ENCODE data around the gene TSPAN16.
"Not testable (repeated sequence)": the region's sequence is repeated elsewhere in the genome, so short reads cannot be mapped to it uniquely, and the experiment has no call there.

Gene TSPAN16

DNA sequence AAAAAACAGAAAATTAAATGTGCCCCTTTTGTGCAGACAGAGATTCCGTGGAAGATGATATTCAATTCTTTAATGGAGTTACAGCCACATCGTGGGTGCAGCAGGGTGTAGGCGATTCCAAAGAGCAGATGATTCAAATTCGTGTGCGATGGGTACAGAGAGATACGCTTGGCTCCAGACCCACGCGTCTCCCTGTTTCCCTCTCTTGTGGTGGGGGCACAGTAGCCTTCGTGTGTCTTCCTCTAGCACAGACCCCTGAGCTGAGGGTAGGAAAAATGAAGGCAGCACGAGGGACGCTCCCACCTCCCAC, 4.8 kb downstream of the TSPAN16 start:
- no peaks in the 10 kb centered on the region for H3K4me1 ChIP-seq (ENCODE audit: insufficient read depth, low read length)
- H3K9me3 ChIP-seq (ENCODE audit: low read length) = peaks cover 3% of the 10 kb centered on the region
- H3K27me3 ChIP-seq (ENCODE audit: insufficient read depth, low read length) = no peaks in the 10 kb centered on the region
- H2AFZ ChIP-seq (ENCODE audit: low read depth, low read length) = no peak overlapping the region
- no peaks in the 10 kb centered on the region for H3K36me3 ChIP-seq (ENCODE audit: insufficient read depth, low read length)
- no peak overlapping the region for H3K4me3 ChIP-seq (ENCODE audit: low read length)

DNA sequence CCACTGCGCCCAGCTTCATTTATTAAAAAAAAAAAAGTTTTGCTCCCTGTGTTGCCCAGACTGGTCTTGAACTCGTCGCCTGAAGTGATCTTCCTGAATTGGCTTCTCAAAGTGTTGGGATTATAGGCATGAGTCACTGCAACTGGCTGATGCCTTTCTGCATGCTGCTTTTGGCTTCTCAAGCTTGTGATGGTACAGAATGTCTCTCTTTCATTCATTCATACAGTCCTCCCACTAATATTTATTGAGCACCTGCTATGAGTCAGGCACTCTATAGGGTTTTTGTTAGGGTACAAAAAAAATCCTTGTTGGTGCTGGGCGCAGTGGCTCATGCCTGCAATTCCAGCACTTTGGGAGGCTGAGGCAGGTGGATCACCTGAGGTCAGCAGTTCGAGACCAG, 9.0 kb downstream of the TSPAN16 start:
- H2AFZ ChIP-seq (ENCODE audit: low read depth, low read length) = no peak overlapping the region
- peaks cover 3% of the 10 kb centered on the region for H3K9me3 ChIP-seq (ENCODE audit: low read length)
- H3K4me3 ChIP-seq (ENCODE audit: low read length) = no peak overlapping the region
- peaks cover 3% of the 10 kb centered on the region for H3K4me1 ChIP-seq (ENCODE audit: insufficient read depth, low read length)
- H3K27me3 ChIP-seq (ENCODE audit: insufficient read depth, low read length) = no peaks in the 10 kb centered on the region
- H3K36me3 ChIP-seq (ENCODE audit: insufficient read depth, low read length) = no peaks in the 10 kb centered on the region

DNA sequence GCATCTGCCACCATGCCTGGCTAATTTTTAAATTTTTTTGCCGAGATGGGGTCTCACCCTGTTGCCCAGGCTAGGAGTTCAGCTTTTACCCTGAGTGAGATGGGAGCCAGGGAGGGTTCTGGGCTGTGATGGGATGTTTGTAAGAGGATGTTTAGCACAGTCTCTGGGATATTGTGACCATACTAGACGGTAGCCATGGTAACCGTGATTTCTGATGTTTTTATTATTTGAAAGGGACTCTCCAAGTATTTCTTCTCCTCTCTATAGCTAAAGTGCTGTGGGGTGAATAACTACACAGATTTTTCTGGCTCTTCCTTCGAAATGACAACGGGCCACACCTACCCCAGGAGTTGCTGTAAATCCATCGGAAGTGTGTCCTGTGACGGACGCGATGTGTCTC, 10.4 kb downstream of the TSPAN16 start:
- Histone ChIP-seq H3K27me3 (ENCODE audit: insufficient read depth, low read length) (no peaks in the 10 kb centered on the region), H3K9me3 (ENCODE audit: low read length) (peaks cover 2% of the 10 kb centered on the region), H3K4me3 (ENCODE audit: low read length) (no peak overlapping the region), H3K36me3 (ENCODE audit: insufficient read depth, low read length) (no peaks in the 10 kb centered on the region), H2AFZ (ENCODE audit: low read depth, low read length) (no peak overlapping the region), H3K4me1 (ENCODE audit: insufficient read depth, low read length) (peaks cover 3% of the 10 kb centered on the region)

DNA sequence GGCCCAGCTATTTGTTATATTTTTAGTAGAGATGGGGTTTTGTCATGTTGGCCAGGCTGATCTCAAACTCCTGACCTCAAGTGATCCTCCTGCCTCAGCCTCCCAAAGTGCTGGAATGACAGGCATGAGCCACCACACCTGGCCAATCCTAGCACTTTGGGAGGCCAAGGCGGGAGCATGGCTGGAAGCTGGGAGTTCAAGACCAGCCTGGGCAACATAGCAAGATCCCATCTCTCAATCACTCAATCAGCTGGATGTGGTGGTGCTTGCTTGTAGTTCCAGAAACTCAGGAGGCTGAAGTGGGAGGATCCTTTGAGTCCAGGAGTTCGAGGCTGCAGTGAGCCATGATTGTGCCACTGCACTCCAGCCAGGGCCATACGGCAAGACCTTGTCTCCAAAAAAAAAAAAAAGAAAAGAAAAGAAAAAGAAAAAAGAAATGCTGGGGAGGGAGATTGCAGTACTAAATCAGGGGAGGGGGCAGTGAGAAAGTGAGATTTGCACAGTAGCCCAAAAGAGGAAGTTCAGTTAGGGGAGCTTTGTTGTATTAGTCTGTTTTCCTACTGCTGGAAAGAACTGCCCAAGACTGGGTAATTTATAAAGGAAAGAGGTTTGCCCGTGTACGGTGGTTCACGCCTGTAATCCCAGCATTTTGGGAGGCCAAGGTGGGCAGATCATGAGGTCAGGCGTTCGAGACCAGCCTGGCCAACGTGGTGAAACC, 24.5 kb downstream of the TSPAN16 start:
- not testable (repeated sequence) for H3K27me3 ChIP-seq (ENCODE audit: insufficient read depth, low read length); H3K36me3 ChIP-seq (ENCODE audit: insufficient read depth, low read length); H3K9me3 ChIP-seq (ENCODE audit: low read length); H3K4me3 ChIP-seq (ENCODE audit: low read length); H2AFZ ChIP-seq (ENCODE audit: low read depth, low read length); H3K4me1 ChIP-seq (ENCODE audit: insufficient read depth, low read length)

DNA sequence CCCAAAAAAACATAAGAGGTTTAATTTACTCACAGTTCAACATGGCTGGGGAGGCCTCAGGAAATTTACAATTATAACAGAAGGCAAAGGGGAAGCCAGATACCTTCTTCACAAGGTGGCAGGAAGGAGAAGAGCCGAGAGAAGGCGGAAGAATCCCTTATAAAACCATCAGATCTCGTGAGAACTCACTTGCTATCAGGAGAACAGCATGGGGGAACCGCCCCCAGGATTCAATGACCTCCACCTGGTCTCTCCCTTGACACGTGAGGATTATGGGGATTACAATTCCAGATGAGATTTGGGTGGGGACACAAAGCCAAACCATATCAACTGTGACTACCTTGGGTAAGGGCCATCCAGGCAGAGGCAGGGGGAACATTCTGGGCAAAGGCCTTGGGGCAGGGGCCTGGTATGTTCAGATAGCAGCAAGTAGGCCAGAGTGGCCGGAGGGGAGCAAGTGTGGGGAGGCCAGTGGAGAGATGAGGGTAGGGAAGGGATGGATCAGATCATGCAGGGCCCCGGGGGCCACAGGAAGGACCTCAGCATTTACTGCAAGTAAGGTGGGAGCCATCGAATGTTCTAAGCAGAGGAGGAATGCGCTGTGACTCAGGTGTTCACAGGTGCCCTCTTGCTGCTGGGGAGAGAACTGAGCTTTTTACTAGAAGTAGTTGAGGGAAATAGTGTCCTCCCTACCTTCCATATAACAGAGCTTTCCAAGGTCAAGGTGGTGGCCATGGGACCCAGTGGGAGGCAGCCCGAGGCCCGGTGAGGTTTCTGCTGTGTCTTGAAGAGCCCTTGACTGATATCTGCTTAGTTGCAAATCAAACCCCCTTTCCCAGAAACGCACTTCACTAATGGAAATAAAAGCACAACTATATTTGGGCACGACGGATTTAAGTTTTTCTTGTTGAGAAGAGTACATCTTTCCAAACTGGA, 25.5 kb downstream of the TSPAN16 start:
- Histone ChIP-seq H3K9me3 (ENCODE audit: low read length) (no peaks in the 10 kb centered on the region), H3K36me3 (ENCODE audit: insufficient read depth, low read length) (peaks cover 3% of the 10 kb centered on the region), H3K27me3 (ENCODE audit: insufficient read depth, low read length) (no peaks in the 10 kb centered on the region), H3K4me1 (ENCODE audit: insufficient read depth, low read length) (peaks cover 8% of the 10 kb centered on the region), H2AFZ (ENCODE audit: low read depth, low read length) (no peak overlapping the region), H3K4me3 (ENCODE audit: low read length) (no peak overlapping the region)

DNA sequence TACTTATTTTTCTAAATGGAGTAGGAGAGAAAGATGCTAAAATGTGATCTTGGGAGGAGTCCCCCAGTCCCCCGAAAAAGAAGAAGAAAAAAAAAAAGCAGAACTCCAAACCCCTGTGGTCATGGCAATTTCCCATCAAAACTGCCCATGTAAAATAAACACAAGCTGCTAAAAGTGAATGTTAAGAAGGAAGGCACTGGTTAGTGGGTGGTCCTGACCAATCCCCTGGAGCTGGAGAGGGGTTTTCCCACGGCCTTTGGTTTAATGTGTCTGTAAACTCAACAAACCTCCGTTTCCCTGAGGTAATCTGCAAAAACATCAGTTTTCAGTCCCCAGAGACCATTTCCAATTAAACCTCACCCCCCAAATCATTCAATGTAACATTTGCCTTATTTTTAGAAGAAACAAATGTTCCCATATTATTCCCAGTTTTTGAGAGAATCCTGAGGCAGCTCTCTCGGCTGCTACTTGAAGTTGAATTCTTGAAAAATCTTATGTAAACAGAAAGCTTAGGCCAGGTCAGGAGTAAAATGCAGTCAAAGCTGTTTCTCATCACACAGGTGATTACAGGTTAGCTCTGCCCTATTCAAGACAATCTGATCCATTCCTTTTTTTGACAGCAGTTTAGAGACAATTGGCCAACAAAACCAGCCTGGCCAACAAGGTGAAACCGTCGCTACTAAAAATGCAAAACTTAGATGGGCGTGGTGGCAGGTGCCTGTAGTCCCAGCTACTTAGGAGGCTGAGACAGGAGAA, 26.5 kb downstream of the TSPAN16 start:
- peaks cover 3% of the 10 kb centered on the region for H3K36me3 ChIP-seq (ENCODE audit: insufficient read depth, low read length)
- H3K27me3 ChIP-seq (ENCODE audit: insufficient read depth, low read length) = no peaks in the 10 kb centered on the region
- H2AFZ ChIP-seq (ENCODE audit: low read depth, low read length) = no peak overlapping the region
- no peak overlapping the region for H3K4me3 ChIP-seq (ENCODE audit: low read length)
- peaks cover 8% of the 10 kb centered on the region for H3K4me1 ChIP-seq (ENCODE audit: insufficient read depth, low read length)
- no peaks in the 10 kb centered on the region for H3K9me3 ChIP-seq (ENCODE audit: low read length)

DNA sequence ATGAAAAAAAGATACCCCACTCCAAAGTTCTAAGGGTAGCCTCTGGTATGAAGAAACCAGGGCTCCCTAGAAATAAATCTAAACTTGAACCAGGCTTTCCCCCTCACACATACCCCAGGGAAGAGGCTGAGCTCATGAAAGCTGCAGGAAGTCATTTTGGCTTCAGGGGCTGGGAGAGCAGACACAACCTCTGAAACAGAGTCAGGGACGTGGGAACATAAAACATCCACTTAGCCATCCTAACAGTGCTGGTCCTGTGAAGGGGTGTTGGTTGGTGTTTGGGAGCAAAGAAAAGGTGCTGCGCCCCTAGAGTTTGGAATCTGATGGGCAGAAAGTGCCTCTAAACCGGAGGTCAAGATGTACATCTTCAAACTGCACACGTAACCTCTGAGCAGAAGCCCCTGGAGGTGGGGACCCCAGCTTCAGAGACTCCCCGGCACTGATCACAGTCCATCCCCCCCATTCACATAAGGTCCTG, 27.7 kb downstream of the TSPAN16 start:
- Histone ChIP-seq H2AFZ (ENCODE audit: low read depth, low read length) (no peak overlapping the region), H3K36me3 (ENCODE audit: insufficient read depth, low read length) (peaks cover 3% of the 10 kb centered on the region), H3K4me3 (ENCODE audit: low read length) (no peak overlapping the region), H3K27me3 (ENCODE audit: insufficient read depth, low read length) (no peaks in the 10 kb centered on the region), H3K4me1 (ENCODE audit: insufficient read depth, low read length) (peaks cover 8% of the 10 kb centered on the region), H3K9me3 (ENCODE audit: low read length) (no peaks in the 10 kb centered on the region)

DNA sequence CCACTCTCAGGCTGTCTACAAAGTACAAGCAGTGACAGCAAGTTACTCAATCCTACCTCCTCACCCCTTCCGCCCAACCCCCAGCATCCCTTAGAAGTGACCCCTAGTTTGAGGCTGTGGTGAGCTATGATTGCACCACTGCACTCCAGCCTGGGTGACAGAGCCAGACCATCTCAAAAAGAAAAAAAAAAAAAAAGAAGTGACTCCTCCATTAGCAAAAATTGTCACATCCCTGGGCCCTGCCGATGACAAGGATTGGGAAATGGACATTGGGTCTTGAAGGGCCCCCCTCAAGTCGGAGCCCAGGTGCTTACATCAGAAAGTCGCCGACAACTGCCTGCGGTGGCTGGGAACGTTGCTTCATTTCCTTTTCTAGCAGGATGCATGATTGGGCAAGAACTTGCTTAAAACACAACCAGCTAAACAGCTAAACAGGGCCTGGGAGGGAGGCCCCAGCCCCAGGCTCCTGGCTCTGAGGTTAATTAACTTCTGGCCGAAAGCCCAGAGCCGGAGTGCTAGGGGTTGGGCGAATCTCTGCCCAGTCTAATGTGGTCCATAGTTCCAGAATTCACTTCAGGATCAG, 28.2 kb downstream of the TSPAN16 start:
- Histone ChIP-seq H3K27me3 (ENCODE audit: insufficient read depth, low read length) (no peaks in the 10 kb centered on the region), H3K4me1 (ENCODE audit: insufficient read depth, low read length) (peaks cover 8% of the 10 kb centered on the region), H3K36me3 (ENCODE audit: insufficient read depth, low read length) (peaks cover 3% of the 10 kb centered on the region), H3K9me3 (ENCODE audit: low read length) (no peaks in the 10 kb centered on the region), H2AFZ (ENCODE audit: low read depth, low read length) (no peak overlapping the region), H3K4me3 (ENCODE audit: low read length) (no peak overlapping the region)

DNA sequence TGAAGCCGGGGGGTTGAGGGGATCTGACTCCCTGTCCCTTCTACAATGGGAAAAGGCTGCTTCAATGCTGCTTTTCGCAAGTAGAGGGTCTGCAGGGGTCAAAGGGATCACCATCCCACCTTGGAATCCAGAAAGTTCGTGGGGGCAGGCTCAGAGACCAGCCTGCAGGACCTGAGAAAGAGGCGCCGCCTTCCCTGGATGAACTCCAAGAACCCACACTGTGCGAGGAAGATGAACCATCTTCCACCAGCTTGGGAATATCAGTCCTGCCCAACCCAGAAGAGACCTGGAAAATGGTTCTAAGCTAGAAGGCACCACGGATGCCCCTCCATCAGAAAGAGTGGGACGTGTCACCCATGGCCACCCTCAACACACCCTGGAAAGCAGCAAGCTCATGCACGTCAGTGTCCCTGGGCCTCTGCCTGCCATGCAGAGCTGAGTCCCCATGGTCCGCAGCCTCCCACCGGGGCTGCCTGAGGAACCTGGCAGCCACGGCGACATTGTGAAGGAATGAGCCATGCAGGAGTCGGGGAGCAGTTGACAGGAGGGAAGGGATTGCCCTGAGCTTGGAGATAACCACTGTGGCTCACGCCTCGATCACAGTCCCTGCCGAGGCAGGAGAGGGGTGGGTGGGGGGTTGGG, 28.9 kb downstream of the TSPAN16 start:
- H3K9me3 ChIP-seq (ENCODE audit: low read length) = no peaks in the 10 kb centered on the region
- no peak overlapping the region for H3K4me3 ChIP-seq (ENCODE audit: low read length)
- peaks cover 8% of the 10 kb centered on the region for H3K4me1 ChIP-seq (ENCODE audit: insufficient read depth, low read length)
- H3K27me3 ChIP-seq (ENCODE audit: insufficient read depth, low read length) = no peaks in the 10 kb centered on the region
- H2AFZ ChIP-seq (ENCODE audit: low read depth, low read length) = no peak overlapping the region
- H3K36me3 ChIP-seq (ENCODE audit: insufficient read depth, low read length) = peaks cover 3% of the 10 kb centered on the region

DNA sequence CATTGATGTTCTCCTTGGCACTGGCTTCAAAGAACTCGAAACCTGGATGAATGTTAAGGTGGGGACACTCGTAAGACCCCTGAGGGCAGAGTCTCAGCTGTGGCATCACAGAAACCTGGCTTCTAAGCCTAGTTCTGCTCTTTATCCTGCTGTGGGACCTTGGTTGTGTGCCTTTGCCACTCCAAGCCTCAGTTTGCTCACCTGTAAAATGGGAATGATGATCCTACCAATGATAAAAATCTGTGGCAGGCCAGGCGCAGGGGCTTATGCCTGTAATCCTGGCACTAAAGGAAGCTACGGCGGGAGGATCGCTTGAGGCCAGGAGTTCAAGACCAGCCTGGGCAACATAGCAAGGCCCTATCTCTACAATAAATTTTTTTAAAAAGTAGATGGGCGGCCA, 29.6 kb downstream of the TSPAN16 start:
- no peak overlapping the region for H3K4me3 ChIP-seq (ENCODE audit: low read length)
- H3K27me3 ChIP-seq (ENCODE audit: insufficient read depth, low read length) = no peaks in the 10 kb centered on the region
- H3K36me3 ChIP-seq (ENCODE audit: insufficient read depth, low read length) = peaks cover 3% of the 10 kb centered on the region
- H3K4me1 ChIP-seq (ENCODE audit: insufficient read depth, low read length) = peaks cover 8% of the 10 kb centered on the region
- H2AFZ ChIP-seq (ENCODE audit: low read depth, low read length) = no peak overlapping the region
- H3K9me3 ChIP-seq (ENCODE audit: low read length) = no peaks in the 10 kb centered on the region

DNA sequence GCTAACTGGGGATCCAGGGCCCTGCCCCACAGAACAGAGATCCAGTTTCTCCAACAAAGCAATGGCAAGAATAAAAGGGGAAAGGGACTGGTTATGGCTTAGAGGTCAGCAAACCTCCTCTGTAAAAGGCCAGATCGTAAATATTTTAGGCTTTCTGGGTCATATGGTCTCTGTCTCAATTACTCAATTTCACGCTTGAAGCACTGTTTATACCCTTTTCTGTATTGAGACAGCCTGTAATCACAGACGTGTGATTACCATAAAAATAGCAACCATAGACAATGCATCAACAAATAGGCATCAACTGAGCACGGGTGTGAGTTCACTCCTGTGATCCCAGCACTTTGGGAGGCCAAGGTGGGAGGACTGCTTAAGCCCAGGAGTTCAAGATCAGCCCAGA, 34.2 kb downstream of the TSPAN16 start:
- no peak overlapping the region for H2AFZ ChIP-seq (ENCODE audit: low read depth, low read length)
- H3K36me3 ChIP-seq (ENCODE audit: insufficient read depth, low read length) = peaks cover 11% of the 10 kb centered on the region
- H3K27me3 ChIP-seq (ENCODE audit: insufficient read depth, low read length) = no peaks in the 10 kb centered on the region
- H3K4me3 ChIP-seq (ENCODE audit: low read length) = no peak overlapping the region
- H3K4me1 ChIP-seq (ENCODE audit: insufficient read depth, low read length) = no peaks in the 10 kb centered on the region
- peaks cover 2% of the 10 kb centered on the region for H3K9me3 ChIP-seq (ENCODE audit: low read length)

DNA sequence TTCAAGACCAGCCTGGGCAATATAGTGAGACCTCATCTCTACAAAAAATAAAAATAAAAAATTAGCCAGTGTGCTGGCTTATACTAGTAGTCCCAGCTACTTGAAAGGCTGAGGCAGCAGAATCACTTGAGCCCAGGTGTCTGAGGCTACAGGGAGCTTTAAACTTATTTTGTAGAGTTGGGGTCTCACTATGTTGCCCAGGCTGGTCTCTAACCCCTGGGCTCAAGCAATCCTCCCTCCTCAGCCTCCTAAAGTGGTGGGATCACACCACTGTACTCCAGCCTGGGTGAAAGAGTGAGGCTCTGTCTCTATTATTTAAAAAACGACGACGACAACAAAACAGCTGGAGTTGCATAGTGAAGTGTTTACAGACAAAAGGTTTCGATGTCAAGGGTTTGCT, 35.5 kb downstream of the TSPAN16 start:
- H3K4me3 ChIP-seq (ENCODE audit: low read length) = no peak overlapping the region
- peaks cover 25% of the 10 kb centered on the region for H3K36me3 ChIP-seq (ENCODE audit: insufficient read depth, low read length)
- H3K9me3 ChIP-seq (ENCODE audit: low read length) = peaks cover 9% of the 10 kb centered on the region
- no peak overlapping the region for H2AFZ ChIP-seq (ENCODE audit: low read depth, low read length)
- H3K27me3 ChIP-seq (ENCODE audit: insufficient read depth, low read length) = no peaks in the 10 kb centered on the region
- H3K4me1 ChIP-seq (ENCODE audit: insufficient read depth, low read length) = no peaks in the 10 kb centered on the region
